Aorta (tissue), 5 donors: Measurements from ENCODE around the gene OTX1. TPM values are rescaled to one million over a fixed set of nuclear protein-coding genes. Genes with fewer than 3 reads are reported as not detected.

Source experiments
- ATAC-seq: fragments of 200-7000 bp; cut with Tn5 transposase; one replicate; pipeline ENCODE4 v1.9.1; 2022; ENCODE audit warnings: moderate library complexity; ENCODE audit not compliant: low FRiP score
- DNase-seq, 2 donors: peaks; one replicate each; pipeline ENCODE4 v3.0.0-alpha.2; 2020
- H3K27ac ChIP-seq, 2 donors: one replicate each; pipeline ENCODE4 v1.5.1; 2013; ENCODE audit warnings: low read length in 2 of 2, mild to moderate bottlenecking in 2 of 2, moderate library complexity in 2 of 2, control low read depth in 1 of 2, inconsistent platforms in 1 of 2, low read depth in 1 of 2
- H3K27me3 ChIP-seq, 2 donors: one replicate each; pipeline ENCODE4 v1.6.1; 2013; ENCODE audit warnings: control low read depth in 1 of 2, low read length in 1 of 2, mild to moderate bottlenecking in 1 of 2, moderate library complexity in 1 of 2; ENCODE audit not compliant: insufficient read depth in 2 of 2, control insufficient read depth in 1 of 2
- H3K36me3 ChIP-seq, 2 donors: one replicate each; pipeline ENCODE4 v1.6.1; 2013; ENCODE audit warnings: control low read depth in 1 of 2, low read length in 1 of 2, mild to moderate bottlenecking in 1 of 2; ENCODE audit not compliant: insufficient read depth in 2 of 2, control insufficient read depth in 1 of 2
- H3K4me1 ChIP-seq, 2 donors: one replicate each; pipeline ENCODE4 v1.6.1; 2013; ENCODE audit warnings: low read length in 2 of 2, control low read depth in 1 of 2, mild to moderate bottlenecking in 1 of 2, moderate library complexity in 1 of 2; ENCODE audit not compliant: insufficient read depth in 2 of 2, control insufficient read depth in 1 of 2
- H3K4me3 ChIP-seq, 2 donors: one replicate each; pipeline ENCODE4 v1.5.1; 2013; ENCODE audit warnings: low read length in 2 of 2, control low read depth in 1 of 2, mild to moderate bottlenecking in 1 of 2
- H3K9me3 ChIP-seq: one replicate; pipeline ENCODE4 v1.6.1; 2013; ENCODE audit warnings: mild to moderate bottlenecking, low read length; ENCODE audit not compliant: control insufficient read depth
- WGBS, 2 donors: extraction: QIAGEN DNeasy Blood & Tissue Kit; methylation state at CpG; one replicate each; pipeline ENCODE4 v1.1.7; 2013; 5-methylcytosine and 5-hydroxymethylcytosine counted together
- intact Hi-C, 2 donors: fragments of 100-400 bp; cut with DNase I; formaldehyde crosslinking; loops; one replicate each; pipeline versions ENCODE4 v1.14.2 to v1.15.0; 2022
- polyA plus RNA-seq, 2 donors: library from polyadenylated mRNA; stranded (reverse); fragments of 200-250 nt; gene quantifications; one replicate each; pipeline ENCODE4 v1.2.3, GENCODE V29; 2013
- total RNA-seq, 2 donors: library from RNA; stranded (reverse); fragmentation: NEBNext Ultra II Directional; extraction: Animal tissue kit (Norgen Biotek cat#: 25700); gene quantifications; one replicate each; pipeline ENCODE4 v1.2.1, GENCODE V29; 2021
- donor health status: healthy with polysubstance abuse.
- donor health status: Bipolar disorder and iron deficiency.
- donor health status: DM: no; HTN: no; CAD: no.
- donor health status: DM: no; HTN: no; CAD: no.
- donor health status: DM: yes; HTN: yes; CAD: no.

The OTX1 gene
- total and polyA plus RNA-seq, 4 donors, result not detected

DNA sequence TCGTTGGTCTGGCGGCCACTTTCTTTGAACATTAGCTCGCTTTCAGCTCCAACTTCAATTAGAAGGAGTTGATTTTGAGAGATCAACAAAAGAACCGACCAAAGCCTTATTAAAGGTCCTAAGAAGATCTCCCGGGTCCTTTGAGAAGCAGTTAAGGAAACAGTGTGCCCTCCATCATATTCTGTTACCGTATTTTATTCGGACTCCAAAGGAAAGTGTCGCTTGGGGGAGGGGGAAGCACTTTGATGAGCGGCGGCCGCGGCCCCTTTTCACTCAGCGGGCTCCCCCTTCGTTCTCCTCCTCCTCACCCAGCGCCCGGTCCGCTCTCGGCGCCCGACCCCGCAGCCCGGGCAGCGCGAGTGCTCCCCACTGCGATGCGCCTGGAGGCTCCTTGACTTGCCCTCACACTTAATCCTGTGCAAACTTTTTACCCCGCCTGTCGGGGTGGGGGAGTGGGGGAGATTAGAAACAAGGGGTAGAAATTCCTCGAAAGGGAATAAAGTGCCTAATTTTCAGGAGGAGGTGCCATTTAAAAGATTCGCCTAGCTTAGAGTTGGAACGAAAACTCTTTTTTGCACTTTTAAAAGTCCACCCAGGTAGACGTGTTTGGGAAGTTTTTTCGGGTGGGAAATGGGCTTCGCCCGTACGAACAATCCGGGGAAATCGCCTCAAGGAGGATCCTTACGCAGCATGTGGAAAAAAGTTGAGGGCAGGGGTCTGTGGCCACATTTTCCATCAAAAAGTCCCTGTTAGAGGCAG lies 1.2 kb upstream of the OTX1 start:
- ATAC-seq, result no peak
- Histone ChIP-seq H3K27ac (no peak overlapping the region), H3K9me3 (peaks cover 1% of the 10 kb centered on the region), H3K27me3 (peaks cover 0 to 1% of the 10 kb centered on the region in 2 donors), H3K4me1 (no peaks in the 10 kb centered on the region), H3K4me3 (peak overlapping the region; percentile 46 to 71), H3K36me3 (no peaks in the 10 kb centered on the region)
- 13 to 16% methylated on average over 39 of the region's 39 CpGs for WGBS, 2 donors
- intact Hi-C loops, result no loop called here
- DNase-seq, result no peak

GRCh38 chr2:63049970-63050333 lies 678 bp upstream of the OTX1 start:
- intact Hi-C loops, result no loop called here
- Histone ChIP-seq H3K4me1 (no peaks in the 10 kb centered on the region), H3K36me3 (no peaks in the 10 kb centered on the region), H3K9me3 (peaks cover 1% of the 10 kb centered on the region), H3K4me3 (peak overlapping the region; percentile 46 to 71), H3K27ac (no peak overlapping the region), H3K27me3 (peaks cover 0 to 1% of the 10 kb centered on the region in 2 donors)
- DNase-seq (no peak), ATAC-seq (no peak)
- 2% methylated on average over 26 to 31 of the region's 31 CpGs for WGBS, 2 donors

GRCh38 chr2:63051042-63051794 lies 588 bp downstream of the OTX1 start:
- intact Hi-C loops, result no loop called here
- no peaks in the 10 kb centered on the region for H3K4me1 ChIP-seq
- no peak overlapping the region for H3K27ac ChIP-seq
- ATAC-seq (no peak), DNase-seq (no peak)
- peaks cover 0 to 1% of the 10 kb centered on the region in 2 donors for H3K27me3 ChIP-seq
- peak overlapping the region in 1 of 2 donors; percentile 46 for H3K4me3 ChIP-seq
- H3K36me3 ChIP-seq, result no peaks in the 10 kb centered on the region
- 16 to 17% methylated on average over 40 to 42 of the region's 42 CpGs for WGBS, 2 donors
- H3K9me3 ChIP-seq, result peaks cover 1% of the 10 kb centered on the region

DNA sequence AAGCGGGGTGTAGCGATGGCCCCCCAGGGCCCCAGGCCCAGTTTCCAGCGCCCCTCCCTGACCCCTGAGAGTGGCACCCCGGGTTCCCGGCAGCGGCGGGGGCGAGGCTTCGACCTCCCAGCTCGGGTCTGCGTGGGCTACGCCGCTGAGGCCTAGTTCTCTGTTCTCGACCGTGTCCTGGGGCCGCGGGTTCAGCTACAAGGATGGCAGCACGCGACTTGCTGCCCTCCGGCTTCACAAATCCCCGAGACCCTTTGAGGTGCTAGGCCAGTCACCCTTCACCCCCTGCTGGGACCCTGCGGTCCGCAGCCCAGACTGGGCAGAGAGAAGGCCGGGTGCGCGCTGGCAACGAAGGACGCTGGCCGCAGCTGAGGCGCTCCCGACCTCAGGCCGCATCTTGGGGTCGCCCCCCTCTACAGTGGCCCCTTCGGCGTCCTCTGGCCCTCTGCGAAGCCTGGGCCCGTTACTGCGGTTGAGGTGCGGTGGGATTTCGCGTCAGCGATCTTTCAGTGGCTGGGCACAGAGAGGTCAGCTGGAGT lies 1.2 kb downstream of the OTX1 start:
- 79 to 80% methylated on average over 40 to 42 of the region's 42 CpGs for WGBS, 2 donors
- Histone ChIP-seq H3K27me3 (peaks cover 0 to 1% of the 10 kb centered on the region in 2 donors), H3K36me3 (no peaks in the 10 kb centered on the region), H3K27ac (no peak overlapping the region), H3K9me3 (peaks cover 1% of the 10 kb centered on the region), H3K4me3 (no peak overlapping the region), H3K4me1 (no peaks in the 10 kb centered on the region)
- no peak for ATAC-seq
- DNase-seq, result no peak
- intact Hi-C loops, result no loop called here

- Histone ChIP-seq H3K4me1 (no peaks in the 10 kb centered on the region), H3K27ac (no peak overlapping the region), H3K36me3 (no peaks in the 10 kb centered on the region), H3K4me3 (no peak overlapping the region), H3K9me3 (peaks cover 1% of the 10 kb centered on the region), H3K27me3 (no peaks in the 10 kb centered on the region)
- ATAC-seq (no peak), DNase-seq (no peak)
- 86 to 89% methylated on average over 27 of the region's 27 CpGs for WGBS, 2 donors
- intact Hi-C loops, result no loop called here
These were observed 1.9 kb downstream of the OTX1 start for GRCh38 chr2:63052411-63053080.

- DNase-seq (no peak), ATAC-seq (no peak)
- H3K4me3 ChIP-seq, result no peak overlapping the region
- H3K27ac ChIP-seq, result no peak overlapping the region
- 75 to 78% methylated on average over 34 of the region's 34 CpGs for WGBS, 2 donors
- peaks cover 0 to 4% of the 10 kb centered on the region in 2 donors for H3K27me3 ChIP-seq
- no peaks in the 10 kb centered on the region for H3K36me3 ChIP-seq
- peaks cover 1% of the 10 kb centered on the region for H3K9me3 ChIP-seq
- intact Hi-C loops, result no loop called here
- H3K4me1 ChIP-seq, result no peaks in the 10 kb centered on the region
These were observed 2.7 kb downstream of the OTX1 start for GRCh38 chr2:63053081-63053888.

- ATAC-seq (no peak), DNase-seq (no peak)
- Histone ChIP-seq H3K4me3 (no peak overlapping the region), H3K4me1 (no peaks in the 10 kb centered on the region), H3K9me3 (no peaks in the 10 kb centered on the region), H3K27me3 (peaks cover 0 to 6% of the 10 kb centered on the region in 2 donors), H3K27ac (no peak overlapping the region), H3K36me3 (no peaks in the 10 kb centered on the region)
- intact Hi-C loops, result no loop called here
- WGBS, 2 donors, result 11 to 13% methylated on average over 48 of the region's 48 CpGs
These were observed 3.4 kb downstream of the OTX1 start for GRCh38 chr2:63053889-63054602.
